NCI-H524 (cell line): ENCODE measurements around the gene KNG1.
A peak's percentile ranks its signal among the peaks of the same experiment; 100 is the strongest.

Experiments used
- DNase-seq, 2 experiments: peaks; one replicate each; lab custom pipeline; 2025; lab: John Stamatoyannopoulos, UW

KNG1 gene

GRCh38 chr3:186779204-186779603 lies 62.0 kb downstream of the KNG1 start:
- DNase-seq, result no peak

- peak; percentile 68 to 79 for DNase-seq
These were observed 65.4 kb downstream of the KNG1 start for GRCh38 chr3:186782542-186783057.

- peak; percentile 72 to 90 for DNase-seq
These were observed 66.0 kb downstream of the KNG1 start, which contains the start of gene EIF4A2 for GRCh38 chr3:186783058-186783730. EIF4A2 (plus strand) TSS chr3:186783577; CDS start chr3:186783611, 34 bp downstream.

GRCh38 chr3:186783731-186784515 lies 66.8 kb downstream of the KNG1 start:
- DNase-seq, result peak; percentile 65 to 79

GRCh38 chr3:186784820-186785494 lies 67.8 kb downstream of the KNG1 start:
- DNase-seq, result no peak

GRCh38 chr3:186785495-186786018 lies 68.4 kb downstream of the KNG1 start:
- no peak for DNase-seq

- no peak for DNase-seq
These were observed 69.8 kb downstream of the KNG1 start for GRCh38 chr3:186786922-186787321.

GRCh38 chr3:186787642-186788481 lies 70.7 kb downstream of the KNG1 start:
- DNase-seq, result no peak

GRCh38 chr3:186788482-186789370 lies 71.6 kb downstream of the KNG1 start:
- no peak for DNase-seq

- DNase-seq, result peak in 1 of 2 experiments; percentile 49
These were observed 72.5 kb downstream of the KNG1 start for GRCh38 chr3:186789554-186790260.

GRCh38 chr3:186790261-186790981 lies 73.3 kb downstream of the KNG1 start:
- DNase-seq, result peak; percentile 24 to 61
